PC-3 (cell line): ENCODE data around the gene IQCK. TPM values are rescaled to one million over a fixed set of nuclear protein-coding genes. Genes with fewer than 3 reads are reported as not detected.

ENCODE experiments used
- ATAC-seq: fragments of 200-7000 bp; cut with Tn5 transposase; 2 replicates; pipeline ENCODE4 v1.9.1; 2020; ENCODE audit warnings: mild to moderate bottlenecking, moderate library complexity
- BruUV-seq: library from RNA; stranded (reverse); fragments of 400-500 nt; replicated peaks from 2 replicates; lab custom pipeline; 2021; lab: Mats Ljungman, UMichigan
- CTCF ChIA-PET: fragments of 300-600 bp; sonication (Branson Sonifier 250); formaldehyde crosslinking; loops from one replicate; lab custom pipeline; 2022; ENCODE audit warnings: antibody characterized with exemption; lab: Charles Lee
- POLR2A ChIA-PET: fragments of 300-600 bp; sonication (Branson Sonifier 250); formaldehyde crosslinking; loops from one replicate; lab custom pipeline; 2022; ENCODE audit warnings: antibody characterized with exemption; ENCODE audit not compliant: unreplicated experiment; lab: Charles Lee
- DNase-seq: peaks from one replicate; pipeline ENCODE4 v3.0.0-alpha.2; 2015
- H2AFZ ChIP-seq: fragments of 300-600 bp; sonication (generic); 2 replicates; pipeline ENCODE4 v1.6.0; 2016; ENCODE audit warnings: antibody characterized with exemption, low read length
- H3F3A ChIP-seq: fragments of 300-600 bp; sonication (generic); one replicate; pipeline ENCODE4 v1.6.0; 2017; ENCODE audit warnings: antibody characterized with exemption, low read length, control low read depth, mild to moderate bottlenecking; ENCODE audit not compliant: unreplicated experiment
- H3K27ac ChIP-seq: fragments of 300-600 bp; sonication (generic); 2 replicates; pipeline ENCODE4 v1.5.1; 2016; ENCODE audit warnings: mild to moderate bottlenecking, low read length
- H3K27me3 ChIP-seq: fragments of 300-600 bp; sonication (generic); 2 replicates; pipeline ENCODE4 v1.6.1; 2016; ENCODE audit warnings: low read length, mixed read lengths
- H3K36me3 ChIP-seq: fragments of 300-600 bp; sonication (generic); 2 replicates; pipeline ENCODE4 v1.6.1; 2016; ENCODE audit warnings: low read depth, mixed run types, low read length, mixed read lengths
- H3K4me1 ChIP-seq: fragments of 300-600 bp; sonication (generic); 2 replicates; pipeline ENCODE4 v1.5.1; 2016; ENCODE audit warnings: low read length; ENCODE audit not compliant: insufficient read depth
- H3K4me2 ChIP-seq: fragments of 300-600 bp; sonication (generic); 2 replicates; pipeline ENCODE4 v1.6.0; 2016; ENCODE audit warnings: low read length
- H3K4me3 ChIP-seq: fragments of 300-600 bp; sonication (generic); 2 replicates; pipeline ENCODE4 v1.5.1; 2016; ENCODE audit warnings: mild to moderate bottlenecking, low read length, mixed read lengths
- H3K79me2 ChIP-seq: fragments of 300-600 bp; sonication (generic); 2 replicates; pipeline ENCODE4 v1.6.1; 2017; ENCODE audit warnings: low read length, mixed read lengths
- H3K9ac ChIP-seq: fragments of 300-600 bp; sonication (generic); 2 replicates; pipeline ENCODE4 v1.6.0; 2016; ENCODE audit warnings: mild to moderate bottlenecking, low read length
- H3K9me2 ChIP-seq: fragments of 300-600 bp; sonication (generic); replicated peaks from 2 replicates; pipeline ENCODE4 v1.6.1; 2016; ENCODE audit warnings: mixed run types, low read length, mixed read lengths
- H3K9me3 ChIP-seq: fragments of 300-600 bp; sonication (generic); 2 replicates; pipeline ENCODE4 v1.6.1; 2016; ENCODE audit warnings: low read length, mixed read lengths
- H4K20me1 ChIP-seq: fragments of 300-600 bp; sonication (generic); 2 replicates; pipeline ENCODE4 v1.6.1; 2016; ENCODE audit warnings: low read length, mixed read lengths
- CTCF ChIP-seq: fragments of 300-600 bp; sonication (generic); conservative IDR thresholded peaks from 2 replicates; pipeline ENCODE4 v1.5.1; 2017; ENCODE audit warnings: antibody characterized with exemption, low read depth, mild to moderate bottlenecking, low read length
- EZH2 ChIP-seq: fragments of 300-600 bp; sonication (generic); IDR thresholded peaks from one replicate; pipeline ENCODE4 v1.6.1; 2017; ENCODE audit warnings: antibody characterized with exemption, mild to moderate bottlenecking, low read length; ENCODE audit not compliant: unreplicated experiment
- EZH2phosphoT487 ChIP-seq: fragments of 300-600 bp; sonication (generic); IDR thresholded peaks from 2 replicates; pipeline ENCODE4 v1.6.1; 2018; ENCODE audit warnings: mild to moderate bottlenecking, antibody characterized with exemption, low read length, borderline replicate concordance
- intact Hi-C: fragments of 100-400 bp; cut with micrococcal nuclease; formaldehyde crosslinking; loops from 2 replicates; pipeline ENCODE4 v1.9.0; 2023
- total RNA-seq: library from RNA; depleted of rRNA; stranded (reverse); fragments of >200 nt; gene quantifications from 2 replicates; pipeline ENCODE4 v1.2.3, GENCODE V29; 2014

Gene IQCK
- total RNA-seq, 1 experiment from 2014 or later = 8.9 TPM

GRCh38 chr16:19709381-19710136, 8.5 kb upstream of the IQCK start:
- no peaks in the 10 kb centered on the region for H3F3A ChIP-seq
- H3K9me3 ChIP-seq = no peaks in the 10 kb centered on the region
- H3K27me3 ChIP-seq = no peaks in the 10 kb centered on the region
- H3K4me2 ChIP-seq = no peak overlapping the region
- no TSS peak for BruUV-seq
- H3K79me2 ChIP-seq = peaks cover 29% of the 10 kb centered on the region
- no peaks in the 10 kb centered on the region for H4K20me1 ChIP-seq
- no peaks in the 10 kb centered on the region for H3K9me2 ChIP-seq
- H3K27ac ChIP-seq = no peak overlapping the region
- ChIA-PET POLR2A (no interaction called here), CTCF (no interaction called here)
- peaks cover 20% of the 10 kb centered on the region; the same call in 1 of the 2 replicates for H3K36me3 ChIP-seq
- no peak overlapping the region for H2AFZ ChIP-seq
- ATAC-seq = no peak
- no peak for DNase-seq
- H3K4me3 ChIP-seq = no peak overlapping the region
- H3K9ac ChIP-seq = no peak overlapping the region
- TF ChIP-seq EZH2 (no peak), CTCF (no peak)
- H3K4me1 ChIP-seq = peaks cover 4% of the 10 kb centered on the region; the same call in 1 of the 2 replicates
- intact Hi-C loops = no loop called here

GRCh38 chr16:19710191-19710908, 7.7 kb upstream of the IQCK start:
- no peak overlapping the region for H3K4me2 ChIP-seq
- no peak for DNase-seq
- H3K4me3 ChIP-seq = no peak overlapping the region
- H2AFZ ChIP-seq = no peak overlapping the region
- intact Hi-C loops = no loop called here
- no peaks in the 10 kb centered on the region for H3K9me2 ChIP-seq
- H3K4me1 ChIP-seq = peaks cover 3% of the 10 kb centered on the region; the same call in 1 of the 2 replicates
- no peak overlapping the region for H3K27ac ChIP-seq
- POLR2A ChIA-PET = no interaction called here
- H3F3A ChIP-seq = no peaks in the 10 kb centered on the region
- no peaks in the 10 kb centered on the region for H3K9me3 ChIP-seq
- no peaks in the 10 kb centered on the region for H3K27me3 ChIP-seq
- peaks cover 37% of the 10 kb centered on the region for H3K79me2 ChIP-seq
- CTCF ChIA-PET = no interaction called here
- H3K9ac ChIP-seq = no peak overlapping the region
- peaks cover 16% of the 10 kb centered on the region; the same call in 1 of the 2 replicates for H3K36me3 ChIP-seq
- no TSS peak for BruUV-seq
- peaks cover 5% of the 10 kb centered on the region; the same call in 1 of the 2 replicates for H4K20me1 ChIP-seq
- TF ChIP-seq EZH2phosphoT487 (no peak), CTCF (no peak), EZH2 (no peak)
- no peak for ATAC-seq
